Measurements from ENCODE around the gene EFHC1.

Gene EFHC1

GRCh38 chr6:52543729-52544601 lies 123.8 kb downstream of the EFHC1 start:
- DNase-seq: peak; percentile 40

GRCh38 chr6:52544602-52545405 lies 124.7 kb downstream of the EFHC1 start:
- DNase-seq: no peak

- no peak for DNase-seq
Measured at GRCh38 chr6:52545406-52546119, 125.4 kb downstream of the EFHC1 start.

GRCh38 chr6:52546192-52546591 lies 126.0 kb downstream of the EFHC1 start:
- no peak for DNase-seq

- DNase-seq: no peak
Measured at GRCh38 chr6:52546678-52547077, 126.5 kb downstream of the EFHC1 start.

- DNase-seq: no peak
Measured at GRCh38 chr6:52547647-52548352, 127.7 kb downstream of the EFHC1 start.

- DNase-seq: no peak
Measured at GRCh38 chr6:52548353-52548713, 128.2 kb downstream of the EFHC1 start.

GRCh38 chr6:52548999-52549398 lies 128.9 kb downstream of the EFHC1 start:
- DNase-seq: no peak

GRCh38 chr6:52549428-52549827 lies 129.3 kb downstream of the EFHC1 start:
- DNase-seq: no peak

GRCh38 chr6:52550014-52550575 lies 130.0 kb downstream of the EFHC1 start:
- no peak for DNase-seq

- no peak for DNase-seq
Measured at GRCh38 chr6:52550870-52551269, 130.7 kb downstream of the EFHC1 start.

- DNase-seq: peak; percentile 56
Measured at GRCh38 chr6:52551483-52552277, 131.5 kb downstream of the EFHC1 start.

- DNase-seq: no peak
Measured at GRCh38 chr6:52552278-52552643, 132.1 kb downstream of the EFHC1 start.

GRCh38 chr6:52553158-52553557 lies 133.0 kb downstream of the EFHC1 start:
- DNase-seq: no peak

- DNase-seq: no peak
Measured at GRCh38 chr6:52553719-52554118, 133.6 kb downstream of the EFHC1 start.

GRCh38 chr6:52554684-52555280 lies 134.6 kb downstream of the EFHC1 start:
- no peak for DNase-seq

- no peak for DNase-seq
Measured at GRCh38 chr6:52555518-52556233, 135.5 kb downstream of the EFHC1 start.

GRCh38 chr6:52557389-52558265 lies 137.5 kb downstream of the EFHC1 start:
- DNase-seq: no peak

GRCh38 chr6:52558266-52559000 lies 138.3 kb downstream of the EFHC1 start:
- no peak for DNase-seq

Data from 8988T (cell line).